ENCODE results near the gene NAGLU. TPM values are rescaled to one million over a fixed set of nuclear protein-coding genes. Genes with fewer than 3 reads are reported as not detected.

Gene NAGLU
- total and polyA plus RNA-seq, 8 donors = 11.7 to 55.8 (median 21.1) TPM

DNA sequence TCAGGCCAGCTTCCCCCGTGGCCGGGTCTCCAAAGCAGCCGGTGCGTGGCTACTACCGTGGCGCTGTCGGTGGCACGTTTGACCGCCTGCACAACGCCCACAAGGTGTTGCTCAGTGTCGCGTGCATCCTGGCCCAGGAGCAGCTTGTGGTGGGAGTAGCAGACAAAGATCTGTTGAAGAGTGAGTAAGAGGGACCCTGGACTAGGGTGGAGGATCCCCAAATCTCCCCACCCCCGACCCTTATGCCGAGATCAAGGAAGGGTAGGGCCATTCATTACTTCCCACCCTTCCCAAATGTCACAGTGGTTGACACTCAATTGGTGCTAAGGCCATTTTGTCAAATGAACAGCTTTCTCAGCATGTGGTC, 27.1 kb downstream of the NAGLU start:
- H3K4me1 ChIP-seq = peaks cover 41 to 62% (median 61%) of the 10 kb centered on the region in 4 donors
- no peaks in the 10 kb centered on the region for H3K9me3 ChIP-seq
- TF ChIP-seq POLR2AphosphoS5 (IDR thresholded peaks at IDR 0.05) (no peak), EP300 (IDR thresholded peaks at IDR 0.05) (no peak), POLR2A (IDR thresholded peaks at IDR 0.05) (no peak)
- TF ChIP-seq, protein P1, sequence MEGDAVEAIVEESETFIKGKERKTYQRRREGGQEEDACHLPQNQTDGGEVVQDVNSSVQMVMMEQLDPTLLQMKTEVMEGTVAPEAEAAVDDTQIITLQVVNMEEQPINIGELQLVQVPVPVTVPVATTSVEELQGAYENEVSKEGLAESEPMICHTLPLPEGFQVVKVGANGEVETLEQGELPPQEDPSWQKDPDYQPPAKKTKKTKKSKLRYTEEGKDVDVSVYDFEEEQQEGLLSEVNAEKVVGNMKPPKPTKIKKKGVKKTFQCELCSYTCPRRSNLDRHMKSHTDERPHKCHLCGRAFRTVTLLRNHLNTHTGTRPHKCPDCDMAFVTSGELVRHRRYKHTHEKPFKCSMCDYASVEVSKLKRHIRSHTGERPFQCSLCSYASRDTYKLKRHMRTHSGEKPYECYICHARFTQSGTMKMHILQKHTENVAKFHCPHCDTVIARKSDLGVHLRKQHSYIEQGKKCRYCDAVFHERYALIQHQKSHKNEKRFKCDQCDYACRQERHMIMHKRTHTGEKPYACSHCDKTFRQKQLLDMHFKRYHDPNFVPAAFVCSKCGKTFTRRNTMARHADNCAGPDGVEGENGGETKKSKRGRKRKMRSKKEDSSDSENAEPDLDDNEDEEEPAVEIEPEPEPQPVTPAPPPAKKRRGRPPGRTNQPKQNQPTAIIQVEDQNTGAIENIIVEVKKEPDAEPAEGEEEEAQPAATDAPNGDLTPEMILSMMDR (IDR thresholded peaks at IDR 0.05) = no peak
- peaks cover 22 to 29% (median 23%) of the 10 kb centered on the region in 4 donors for H3K36me3 ChIP-seq
- DNase-seq = no peak
- H3K4me3 ChIP-seq = peak overlapping the region; percentile 77 to 97 (median 93)
- intact Hi-C loops (cut with DNase I; ENCODE audit: low total_unique reads) = no loop called here
- no peaks in the 10 kb centered on the region for H3K27me3 ChIP-seq
- WGBS, 5 donors = 35 to 59% (median 50%) methylated on average over 11 to 14 of the region's 14 CpGs
- peak overlapping the region; percentile 91 to 95 (median 94) for H3K27ac ChIP-seq

DNA sequence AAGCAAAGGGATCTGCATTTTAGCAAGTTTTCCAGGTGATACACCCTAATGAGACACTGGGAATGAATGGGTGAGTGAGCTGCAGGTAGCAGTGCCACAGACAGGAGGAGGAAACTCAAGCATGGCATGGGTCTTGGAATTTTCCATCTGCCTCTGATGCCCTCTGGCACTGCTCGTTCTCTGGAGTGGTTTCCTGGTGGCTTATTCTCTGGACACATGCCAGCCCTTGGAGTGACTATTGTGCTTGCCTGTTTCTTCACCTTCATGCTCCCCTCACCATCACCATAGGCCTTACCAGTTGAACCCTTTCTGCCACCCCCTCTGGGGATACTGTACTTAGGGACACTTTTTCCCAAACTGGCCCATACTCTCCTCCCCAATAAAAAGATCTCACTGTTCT, 27.5 kb downstream of the NAGLU start:
- Histone ChIP-seq H3K4me3 (peak overlapping the region; percentile 77 to 97 (median 93)), H3K4me1 (peaks cover 45 to 66% (median 65%) of the 10 kb centered on the region in 4 donors)

DNA sequence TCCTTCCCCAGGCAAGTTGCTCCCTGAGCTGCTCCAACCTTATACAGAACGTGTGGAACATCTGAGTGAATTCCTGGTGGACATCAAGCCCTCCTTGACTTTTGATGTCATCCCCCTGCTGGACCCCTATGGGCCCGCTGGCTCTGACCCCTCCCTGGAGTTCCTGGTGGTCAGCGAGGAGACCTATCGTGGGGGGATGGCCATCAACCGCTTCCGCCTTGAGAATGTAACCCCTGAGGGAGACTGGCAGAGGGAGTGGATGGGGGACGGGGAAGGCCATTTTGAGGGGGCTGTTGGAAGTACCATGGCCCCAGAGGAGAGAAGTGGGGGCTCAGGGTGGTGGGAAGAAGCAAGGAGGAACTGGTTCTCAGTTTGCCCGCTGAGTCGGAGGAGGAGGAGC, 27.9 kb downstream of the NAGLU start:
- H3K27me3 ChIP-seq = no peaks in the 10 kb centered on the region
- H3K36me3 ChIP-seq = peaks cover 29 to 36% (median 30%) of the 10 kb centered on the region in 4 donors
- DNase-seq = no peak
- H3K4me1 ChIP-seq = peaks cover 49 to 70% (median 69%) of the 10 kb centered on the region in 4 donors
- H3K27ac ChIP-seq = peak overlapping the region; percentile 47 to 95 (median 91)
- H3K9me3 ChIP-seq = no peaks in the 10 kb centered on the region
- intact Hi-C loops (cut with DNase I; ENCODE audit: low total_unique reads) = no loop called here
- WGBS, 5 donors = 81 to 85% (median 82%) methylated on average over 9 of the region's 9 CpGs
- H3K4me3 ChIP-seq = peak overlapping the region in 3 of 4 donors; percentile 77 to 97 (median 96)
- TF ChIP-seq POLR2AphosphoS5 (IDR thresholded peaks at IDR 0.05) = no peak
- TF ChIP-seq, protein P1 (IDR thresholded peaks at IDR 0.05) = no peak
- TF ChIP-seq EP300 (IDR thresholded peaks at IDR 0.05) = no peak

More for the DNA sequence above, 27.5 kb downstream of the NAGLU start:
- DNase-seq = peak in 1 of 2 donors; percentile 80
- H3K27ac ChIP-seq = peak overlapping the region; percentile 91 to 95 (median 94)
- TF ChIP-seq EP300 (IDR thresholded peaks at IDR 0.05) (no peak), POLR2AphosphoS5 (IDR thresholded peaks at IDR 0.05) (peak in 1 of 3 donors; percentile 22)
- TF ChIP-seq, protein P1 (IDR thresholded peaks at IDR 0.05) = peak in 1 of 7 experiments; percentile 39
- H3K9me3 ChIP-seq = no peaks in the 10 kb centered on the region
- H3K36me3 ChIP-seq = peaks cover 25 to 32% (median 26%) of the 10 kb centered on the region in 4 donors
- no peaks in the 10 kb centered on the region for H3K27me3 ChIP-seq
- intact Hi-C loops (cut with DNase I; ENCODE audit: low total_unique reads) = no loop called here
- 0 to 20% (median 10%) methylated on average over 1 of the region's 1 CpG for WGBS, 5 donors

DNA sequence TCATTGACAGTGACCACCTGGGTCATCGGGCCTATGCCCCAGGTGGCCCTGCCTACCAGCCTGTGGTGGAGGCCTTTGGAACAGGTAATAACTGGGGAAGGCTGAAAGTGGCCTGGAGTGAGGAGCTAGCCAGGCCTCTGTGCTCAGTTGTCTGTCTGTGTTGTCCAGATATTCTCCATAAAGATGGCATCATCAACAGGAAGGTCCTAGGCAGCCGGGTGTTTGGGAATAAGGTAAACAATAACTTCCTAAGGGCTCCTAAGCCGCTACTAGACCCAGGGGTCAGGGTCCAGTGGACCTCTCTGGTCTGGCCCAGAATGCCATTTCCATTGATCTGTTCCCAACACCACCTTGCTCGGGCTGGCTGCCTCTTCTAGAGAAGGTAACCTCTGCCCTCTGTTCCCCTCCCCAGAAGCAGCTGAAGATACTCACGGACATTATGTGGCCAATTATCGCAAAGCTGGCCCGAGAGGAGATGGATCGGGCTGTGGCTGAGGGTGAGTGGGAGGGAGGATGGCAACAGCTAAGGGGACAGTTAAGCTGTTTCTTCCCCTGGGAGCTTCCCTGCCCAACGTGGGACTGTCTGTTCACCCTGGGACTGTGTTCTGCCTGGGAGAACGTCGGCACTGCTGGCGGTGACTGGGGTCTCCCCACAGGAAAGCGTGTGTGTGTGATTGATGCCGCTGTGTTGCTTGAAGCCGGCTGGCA, 28.9 kb downstream of the NAGLU start:
- Histone ChIP-seq H3K4me3 (no peak overlapping the region), H3K4me1 (peaks cover 55 to 80% (median 75%) of the 10 kb centered on the region in 4 donors), H3K27ac (peak overlapping the region; percentile 47 to 97 (median 91)), H3K9me3 (no peaks in the 10 kb centered on the region), H3K36me3 (peaks cover 39 to 46% (median 40%) of the 10 kb centered on the region in 4 donors), H3K27me3 (no peaks in the 10 kb centered on the region)
- no peak for DNase-seq
- TF ChIP-seq POLR2AphosphoS5 (IDR thresholded peaks at IDR 0.05) = no peak
- no peak for TF ChIP-seq POLR2A (IDR thresholded peaks at IDR 0.05)
- no peak for TF ChIP-seq EP300 (IDR thresholded peaks at IDR 0.05)
- TF ChIP-seq, protein P1 (IDR thresholded peaks at IDR 0.05) = no peak
- intact Hi-C loops (cut with DNase I; ENCODE audit: low total_unique reads) = no loop called here
- 86 to 91% (median 88%) methylated on average over 14 to 15 of the region's 15 CpGs for WGBS, 5 donors
